Right lung (tissue), 5 donors: ENCODE data around the gene KATNB1. TPM values are rescaled to one million over a fixed set of nuclear protein-coding genes. Genes with fewer than 3 reads are reported as not detected.
"Not testable (repeated sequence)": the region's sequence is repeated elsewhere in the genome, so short reads cannot be mapped to it uniquely, and the experiment has no call there.

Experiments used
- DNase-seq, 2 donors: peaks; one replicate each; pipeline ENCODE4 v3.0.0-alpha.2; 2013
- polyA plus RNA-seq, 5 donors: library from polyadenylated mRNA; unstranded; fragments of 120-200 nt; gene quantifications; one replicate each; pipeline versions ENCODE4 v1.2.1 to v1.2.3, GENCODE V29; 2013; ENCODE audit warnings: inconsistent platforms in 1 of 5, low replicate concordance in 1 of 5; ENCODE audit not compliant: insufficient read length in 5 of 5, insufficient read depth in 1 of 5

The KATNB1 gene
- polyA plus RNA-seq, 5 donors = 12.2 to 19.8 (median 13.3) TPM

DNA sequence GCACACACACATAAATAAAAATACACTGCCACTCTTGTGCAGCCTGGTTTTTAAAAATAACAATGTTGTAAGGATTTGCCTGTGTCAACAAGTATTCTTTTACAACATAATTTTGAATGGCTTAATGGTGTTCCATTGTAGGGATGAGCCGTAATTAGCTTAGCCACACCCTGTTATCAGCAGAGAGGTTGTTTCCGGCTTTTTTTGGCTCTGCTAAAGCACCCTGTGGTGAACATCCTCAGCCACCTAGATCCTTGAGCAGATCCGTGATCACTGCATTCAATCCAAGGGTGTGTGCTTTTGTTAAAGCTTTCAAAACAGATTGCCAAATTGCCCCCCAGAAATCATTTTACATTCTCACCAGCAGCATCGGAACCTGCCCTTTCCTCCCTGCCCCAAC lies 7.0 kb downstream of the KATNB1 start:
- no peak for DNase-seq

GRCh38 chr16:57743458-57743857 lies 7.9 kb downstream of the KATNB1 start:
- no peak for DNase-seq

DNA sequence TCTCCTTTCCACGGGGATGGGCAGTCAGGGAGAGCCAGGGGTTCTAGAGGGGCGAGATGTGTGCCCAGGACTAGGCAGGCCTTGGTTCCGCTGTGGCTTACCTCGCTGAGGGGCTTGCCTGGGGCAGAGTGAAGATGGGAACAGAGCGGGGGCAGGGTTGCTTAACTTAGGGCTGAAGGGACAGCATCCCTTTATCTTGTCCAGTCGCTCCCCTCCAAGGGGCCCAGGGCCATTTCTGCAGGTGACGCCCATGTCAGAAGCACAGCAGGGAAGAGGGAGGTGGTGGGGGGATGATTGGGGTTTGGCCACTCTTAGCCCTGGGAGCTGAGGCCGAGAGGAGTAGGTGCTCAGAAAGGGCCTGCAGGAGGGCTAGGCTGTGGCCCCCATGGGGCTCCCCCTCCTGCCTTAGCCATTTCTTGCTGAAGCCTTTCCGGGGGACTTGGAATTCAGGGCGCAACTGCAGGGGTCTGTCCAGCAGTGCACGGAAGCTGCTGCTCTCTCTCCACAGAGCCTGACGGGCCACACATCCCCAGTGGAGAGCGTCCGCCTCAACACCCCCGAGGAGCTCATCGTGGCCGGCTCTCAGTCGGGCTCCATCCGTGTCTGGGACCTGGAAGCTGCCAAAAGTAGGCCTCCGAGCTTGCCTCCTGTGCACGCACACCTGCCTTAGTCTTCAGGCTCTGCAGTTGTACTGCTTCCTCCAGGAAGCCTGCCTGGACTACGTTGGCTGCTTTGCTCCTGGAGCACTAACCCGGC lies 8.5 kb downstream of the KATNB1 start:
- no peak for DNase-seq

DNA sequence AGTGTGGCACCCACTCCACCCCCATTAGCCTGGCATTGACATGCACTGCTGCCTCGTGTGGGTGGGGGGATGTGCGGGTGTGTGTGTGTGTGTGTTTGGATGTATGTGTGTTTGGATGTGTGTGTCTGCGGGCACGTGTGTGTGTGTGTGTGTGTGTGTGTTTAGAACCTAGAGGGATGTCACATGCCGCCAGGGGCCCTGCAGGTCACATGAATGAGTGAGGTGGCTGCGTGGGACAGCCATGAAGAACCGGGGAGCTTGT lies 9.0 kb downstream of the KATNB1 start:
- DNase-seq = no peak

DNA sequence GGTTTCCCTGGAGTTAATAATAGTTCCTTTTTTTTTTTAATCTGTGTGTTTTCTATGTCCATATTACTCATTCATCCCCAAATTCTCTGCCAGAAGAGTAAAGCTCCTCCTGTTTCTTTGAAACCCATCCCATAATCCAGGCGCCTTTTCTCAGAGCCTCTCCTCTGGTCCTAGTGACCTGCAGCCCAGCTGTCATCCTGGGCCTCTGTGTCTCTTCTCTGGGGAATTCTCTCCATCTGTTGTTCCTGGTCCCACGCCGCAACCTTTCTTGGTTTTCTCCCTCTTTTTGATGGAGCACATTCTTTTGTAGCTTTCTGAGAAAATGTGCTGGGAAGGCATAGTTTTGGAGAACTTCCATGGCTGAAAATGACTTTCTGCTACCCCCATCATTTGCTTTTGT lies 10.2 kb downstream of the KATNB1 start:
- no peak for DNase-seq

- not testable (repeated sequence) for DNase-seq
Observed at GRCh38 chr16:57746316-57746715, 10.7 kb downstream of the KATNB1 start.

GRCh38 chr16:57747091-57747490 lies 11.5 kb downstream of the KATNB1 start:
- DNase-seq = no peak

DNA sequence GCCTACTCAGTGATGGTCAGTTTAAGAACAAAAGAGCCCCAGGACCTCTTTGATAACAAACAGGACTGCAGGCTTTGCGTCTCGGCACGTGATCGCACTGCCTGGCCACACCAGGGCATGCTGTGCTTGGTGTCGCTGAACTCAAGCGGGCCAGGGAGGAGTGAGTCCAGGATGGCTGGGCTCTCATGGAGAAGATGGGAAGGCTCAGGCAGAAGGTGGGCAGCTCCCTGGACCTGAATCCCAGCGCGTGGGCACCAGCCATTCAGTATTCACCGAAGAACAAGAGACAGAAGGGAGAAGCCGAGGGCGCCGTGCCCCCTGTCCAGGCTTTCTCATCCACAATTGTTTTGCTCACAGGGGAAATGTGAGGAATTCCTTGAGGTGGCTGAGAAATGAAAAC lies 11.9 kb downstream of the KATNB1 start:
- DNase-seq = no peak

GRCh38 chr16:57747996-57748395 lies 12.4 kb downstream of the KATNB1 start:
- DNase-seq = no peak

GRCh38 chr16:57748596-57748995 lies 13.0 kb downstream of the KATNB1 start:
- DNase-seq = no peak

DNA sequence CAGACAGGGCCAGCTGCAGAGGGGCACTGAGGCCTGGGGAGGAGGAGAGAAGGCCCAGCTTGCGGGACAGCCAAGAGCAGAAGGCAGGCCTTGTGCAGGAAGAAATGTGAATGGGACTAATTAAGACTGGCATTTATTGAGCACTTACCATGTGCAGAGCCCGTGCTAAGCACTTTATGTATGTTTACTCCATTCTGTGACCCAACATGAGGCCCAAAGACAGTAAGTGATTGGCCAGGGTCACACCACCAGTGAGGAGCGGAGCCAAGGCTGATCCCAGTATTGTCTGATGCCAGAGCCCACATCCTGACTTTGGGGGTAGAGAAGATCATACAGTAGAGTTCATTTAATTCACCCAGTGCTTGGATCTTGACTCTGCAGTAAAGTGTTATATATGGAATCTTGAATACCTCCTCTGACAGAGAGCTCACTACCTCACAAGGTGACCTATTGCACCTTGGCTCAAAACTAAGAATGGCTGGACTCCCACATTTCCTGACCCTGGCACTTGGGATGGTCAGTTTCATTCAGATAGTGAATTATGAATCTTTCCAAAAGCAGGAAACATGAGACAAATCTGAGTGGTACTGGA lies 13.6 kb downstream of the KATNB1 start:
- no peak for DNase-seq

- no peak for DNase-seq
Observed at GRCh38 chr16:57749856-57750452, 14.4 kb downstream of the KATNB1 start.

- no peak for DNase-seq
Observed at GRCh38 chr16:57750796-57751538, 15.4 kb downstream of the KATNB1 start.

- no peak for DNase-seq
Observed at GRCh38 chr16:57751539-57752202, 16.1 kb downstream of the KATNB1 start.

GRCh38 chr16:57752203-57752580 lies 16.6 kb downstream of the KATNB1 start:
- no peak for DNase-seq

DNA sequence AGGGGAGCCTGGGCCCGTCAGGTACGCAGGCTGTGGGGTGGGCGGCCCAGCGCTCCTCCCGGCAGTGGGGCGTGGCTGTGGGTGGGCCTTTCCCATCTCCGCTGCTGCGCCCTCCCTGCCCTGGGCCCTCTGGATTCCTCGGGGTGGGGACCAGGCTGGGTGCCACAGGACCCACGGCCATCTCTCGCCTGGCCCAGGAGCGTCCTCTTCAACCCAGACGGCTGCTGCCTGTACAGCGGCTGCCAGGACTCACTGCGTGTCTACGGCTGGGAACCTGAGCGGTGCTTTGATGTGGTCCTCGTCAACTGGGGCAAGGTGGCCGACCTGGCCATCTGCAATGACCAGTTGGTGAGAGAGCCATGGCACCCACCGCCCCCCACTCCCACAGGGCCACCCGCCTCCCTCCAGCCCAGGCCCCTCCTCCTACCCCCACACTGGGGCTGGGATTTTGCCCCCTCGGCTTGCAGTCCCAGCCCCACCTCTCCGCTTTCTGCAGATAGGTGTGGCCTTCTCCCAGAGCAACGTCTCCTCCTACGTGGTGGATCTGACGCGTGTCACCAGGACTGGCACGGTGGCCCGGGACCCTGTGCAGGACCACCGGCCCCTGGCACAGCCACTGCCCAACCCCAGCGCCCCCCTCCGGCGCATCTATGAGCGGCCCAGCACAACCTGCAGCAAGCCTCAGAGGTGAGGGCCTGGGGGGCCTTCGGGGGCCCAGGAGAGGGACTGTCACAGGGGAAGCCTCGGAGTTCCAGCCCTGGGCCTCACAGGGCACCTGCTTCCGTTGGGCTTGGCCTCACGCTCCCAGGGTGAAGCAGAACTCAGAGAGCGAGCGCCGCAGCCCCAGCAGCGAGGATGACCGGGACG lies 17.2 kb downstream of the KATNB1 start:
- no peak for DNase-seq

- no peak for DNase-seq
Observed at GRCh38 chr16:57753448-57754353, 18.1 kb downstream of the KATNB1 start.

DNA sequence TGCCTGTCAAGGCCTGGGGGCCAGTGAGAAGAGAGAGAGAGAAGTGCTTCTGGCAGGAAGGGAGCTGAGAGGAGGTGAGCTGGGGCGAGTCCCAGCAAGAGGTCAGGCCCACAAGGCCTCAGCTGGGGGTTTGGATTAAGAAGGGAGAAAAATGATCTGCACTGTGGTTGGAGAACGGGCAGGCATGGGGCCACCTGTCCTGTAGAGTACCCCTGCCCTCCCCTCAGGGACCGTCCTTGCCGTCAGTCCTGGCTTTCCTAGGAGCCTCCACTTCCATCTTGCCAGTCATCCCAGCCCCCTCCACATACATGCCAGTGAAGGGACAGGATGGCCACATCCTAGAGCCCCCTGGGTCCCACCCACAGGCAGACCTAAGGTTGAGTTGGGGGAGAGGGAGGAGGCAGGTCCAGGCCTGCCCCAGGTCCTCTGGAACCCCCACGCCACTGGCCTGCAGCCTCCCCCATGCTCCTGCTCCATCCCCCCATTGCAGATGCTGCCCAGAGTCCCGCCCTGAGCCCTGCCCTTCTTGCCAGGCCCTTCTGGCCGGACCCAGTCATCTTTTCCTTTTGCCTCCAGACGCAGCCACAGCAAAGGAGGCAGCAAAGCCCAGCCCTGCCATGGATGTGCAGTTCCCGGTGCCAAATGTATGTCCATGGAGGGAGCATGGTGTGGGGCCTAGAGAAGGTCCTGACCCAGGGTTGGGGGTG lies 18.9 kb downstream of the KATNB1 start:
- DNase-seq = no peak

- DNase-seq = no peak
Observed at GRCh38 chr16:57755061-57755684, 19.6 kb downstream of the KATNB1 start.
